MCF 10A (cell line): ENCODE data around the gene FXYD5. TPM values are rescaled to one million over a fixed set of nuclear protein-coding genes. Genes with fewer than 3 reads are reported as not detected.

Experiments
- BruUV-seq: library from RNA; stranded (reverse); fragments of 400-500 nt; replicated peaks from 2 replicates; lab custom pipeline; 2021; lab: Mats Ljungman, UMichigan
- CTCF ChIA-PET: fragments of 300-600 bp; sonication (Branson Sonifier 250); formaldehyde crosslinking; extraction: SDS; loops from one replicate; lab custom pipeline; 2021; ENCODE audit warnings: antibody characterized with exemption, inconsistent platforms; lab: Yijun Ruan, JAX
- POLR2A ChIA-PET: fragments of 300-600, 350-650 bp; sonication (Branson Sonifier 250); formaldehyde crosslinking; extraction: SDS; loops from one replicate; lab custom pipeline; 2020; ENCODE audit warnings: antibody characterized with exemption, inconsistent platforms; lab: Yijun Ruan, JAX
- DNase-seq: peaks from one replicate; pipeline ENCODE4 v3.0.0-alpha.2; 2018; ENCODE audit not compliant: unreplicated experiment
- H3K27ac Mint-ChIP-seq: one replicate; pipeline ENCODE4 v1.8.0; 2022; ENCODE audit warnings: mild to moderate bottlenecking, low read depth, mixed read lengths; ENCODE audit not compliant: unreplicated experiment
- H3K27me3 Mint-ChIP-seq: one replicate; pipeline ENCODE4 v1.8.0; 2022; ENCODE audit warnings: mixed read lengths; ENCODE audit not compliant: insufficient read depth, unreplicated experiment
- H3K36me3 Mint-ChIP-seq: one replicate; pipeline ENCODE4 v1.8.0; 2022; ENCODE audit warnings: mild to moderate bottlenecking, moderate library complexity, mixed read lengths; ENCODE audit not compliant: insufficient read depth, unreplicated experiment
- H3K4me1 Mint-ChIP-seq: one replicate; pipeline ENCODE4 v1.8.0; 2022; ENCODE audit warnings: mixed read lengths; ENCODE audit not compliant: insufficient read depth, unreplicated experiment
- H3K4me3 Mint-ChIP-seq: one replicate; pipeline ENCODE4 v1.8.0; 2022; ENCODE audit warnings: mild to moderate bottlenecking, moderate library complexity, mixed read lengths; ENCODE audit not compliant: unreplicated experiment
- H3K9me3 Mint-ChIP-seq: one replicate; pipeline ENCODE4 v1.8.0; 2022; ENCODE audit warnings: mixed read lengths; ENCODE audit not compliant: unreplicated experiment
- CTCF ChIP-seq: fragments of 200-600 bp; IDR thresholded peaks from one replicate; pipeline ENCODE4 v1.8.0; 2022; ENCODE audit warnings: antibody characterized with exemption, mild to moderate bottlenecking; ENCODE audit not compliant: unreplicated experiment
- intact Hi-C: fragments of 100-400 bp; cut with micrococcal nuclease; formaldehyde crosslinking; loops from 2 replicates; pipeline ENCODE4 v1.14.1; 2022
- total RNA-seq: library from RNA; stranded (reverse); gene quantifications from 2 replicates; pipeline ENCODE4 v1.2.3, GENCODE V29; 2022

The FXYD5 gene
- total RNA-seq, 1 experiment from 2014 or later, result 150 TPM

DNA sequence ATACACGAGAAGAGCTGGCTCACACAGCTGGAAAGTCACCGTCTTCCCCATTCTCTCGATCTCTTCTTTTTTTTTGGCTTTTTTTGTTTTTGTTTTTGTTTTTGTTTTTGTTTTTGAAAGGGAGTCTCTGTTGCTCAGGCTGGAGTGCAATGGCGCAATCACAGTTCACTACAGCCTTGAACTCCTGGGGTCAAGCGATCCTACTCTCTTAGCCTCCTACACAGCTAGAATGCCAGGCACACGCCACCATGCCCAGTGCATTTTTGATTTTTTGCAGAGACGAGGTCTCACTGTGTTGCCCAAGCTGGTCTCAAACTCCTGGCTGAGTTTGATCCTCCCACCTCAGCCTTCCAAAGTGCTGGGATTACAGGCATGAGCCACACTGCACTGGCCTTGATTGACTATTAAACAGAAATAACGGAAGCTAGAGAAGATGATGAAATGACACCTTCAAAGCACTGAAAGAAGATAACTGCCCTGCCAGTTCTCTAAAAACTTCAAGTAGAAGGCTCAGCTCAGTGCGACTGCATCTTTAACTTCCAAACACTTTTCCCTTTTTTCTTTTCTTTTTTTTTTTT is 34.9 kb upstream of the FXYD5 start:
- ChIA-PET POLR2A (interaction anchor here (0.5 to 2.3 kb wide), 7 partner anchors 11 to 128 kb away, joined by 3 to 8 read pairs (median 3); no protein-coding TSS in a partner anchor), CTCF (interaction anchor here (0.6 to 6.5 kb wide), 6 partner anchors 16 to 76 kb away, joined by 3 to 91 read pairs (median 4); partner anchors contain the start of gene LGI4)
- TF ChIP-seq CTCF, result no peak
- no TSS peak for BruUV-seq
- DNase-seq, result no peak
- Mint-ChIP-seq H3K27me3 (no peaks in the 10 kb centered on the region), H3K4me1 (peaks cover 82% of the 10 kb centered on the region), H3K36me3 (peaks cover 11% of the 10 kb centered on the region), H3K4me3 (peak overlapping the region; percentile 8), H3K9me3 (no peaks in the 10 kb centered on the region), H3K27ac (peak overlapping the region; percentile 49)
- intact Hi-C loops, result no loop called here

DNA sequence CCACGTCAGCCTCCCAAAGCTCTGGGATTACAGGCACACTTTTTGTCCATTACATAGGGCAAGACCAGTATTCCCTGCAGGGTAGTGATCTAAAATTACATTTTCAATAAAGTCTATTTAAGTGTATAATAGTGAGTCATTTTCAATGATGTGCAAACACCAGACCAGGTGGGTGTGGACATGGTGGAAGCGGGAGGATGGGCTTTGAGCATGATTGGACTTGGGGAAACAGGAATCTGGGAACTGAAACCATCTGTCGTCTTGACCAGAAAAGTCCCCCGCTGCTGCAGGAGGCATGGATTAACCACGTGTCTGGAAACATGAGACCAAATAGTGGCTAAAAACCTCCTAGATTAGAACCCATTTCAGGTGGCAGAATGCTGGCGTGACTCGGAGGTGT is 34.0 kb upstream of the FXYD5 start:
- TF ChIP-seq CTCF, result no peak
- peak; percentile 98 for DNase-seq
- H3K27me3 Mint-ChIP-seq, result no peaks in the 10 kb centered on the region
- ChIA-PET POLR2A (interaction anchor here (0.5 to 2.3 kb wide), 5 partner anchors 12 to 50 kb away, joined by 3 to 8 read pairs (median 3); no protein-coding TSS in a partner anchor), CTCF (interaction anchor here (0.6 to 6.5 kb wide), 5 partner anchors 15 to 1252 kb away, joined by 3 to 91 read pairs (median 4); partner anchors contain the start of gene LGI4)
- peak overlapping the region; percentile 8 for H3K4me3 Mint-ChIP-seq
- peak overlapping the region; percentile 49 for H3K27ac Mint-ChIP-seq
- peaks cover 77% of the 10 kb centered on the region for H3K4me1 Mint-ChIP-seq
- BruUV-seq, result no TSS peak
- peaks cover 11% of the 10 kb centered on the region for H3K36me3 Mint-ChIP-seq
- H3K9me3 Mint-ChIP-seq, result no peaks in the 10 kb centered on the region
- intact Hi-C loops, result no loop called here

GRCh38 chr19:35120898-35121297 is 33.6 kb upstream of the FXYD5 start:
- Mint-ChIP-seq H3K9me3 (no peaks in the 10 kb centered on the region), H3K27ac (peak overlapping the region; percentile 49), H3K4me1 (peaks cover 77% of the 10 kb centered on the region)

More at GRCh38 chr19:35120898-35121297, 33.6 kb upstream of the FXYD5 start:
- DNase-seq, result peak; percentile 80
- CTCF ChIA-PET, result interaction anchor here (0.6 to 2.0 kb wide), 6 partner anchors 13 to 1252 kb away, joined by 3 to 8 read pairs (median 4); no protein-coding TSS in a partner anchor
- intact Hi-C loops, result no loop called here
- POLR2A ChIA-PET, result interaction anchor here (1.2 to 2.3 kb wide), 2 partner anchors 23 to 25 kb away, joined by 3 to 8 read pairs; no protein-coding TSS in a partner anchor
- no peak overlapping the region for H3K4me3 Mint-ChIP-seq
- TF ChIP-seq CTCF, result no peak
- peaks cover 11% of the 10 kb centered on the region for H3K36me3 Mint-ChIP-seq
- no TSS peak for BruUV-seq
- no peaks in the 10 kb centered on the region for H3K27me3 Mint-ChIP-seq
